H1 (cell line): ENCODE results near the gene TUBGCP2. TPM values are rescaled to one million over a fixed set of nuclear protein-coding genes. Genes with fewer than 3 reads are reported as not detected.

Experiments
- CTCF ChIA-PET: fragments of 300-600 bp; sonication (Branson Sonifier 250); formaldehyde crosslinking; loops from one replicate; lab custom pipeline; 2021; ENCODE audit not compliant: partially characterized antibody; lab: Charles Lee
- POLR2A ChIA-PET: fragments of 300-600 bp; sonication (Branson Sonifier 250); formaldehyde crosslinking; loops from one replicate; lab custom pipeline; 2021; ENCODE audit warnings: inconsistent platforms; ENCODE audit not compliant: partially characterized antibody; lab: Charles Lee
- DNase-seq, 2 experiments: peaks; one replicate each; pipeline versions ENCODE4 v3.0.0 to v3.0.0-alpha.2; 2010 to 2022; ENCODE audit warnings: low spot score in 2 of 2, low read depth in 1 of 2, mixed read lengths in 1 of 2
- FAIRE-seq: peaks from 2 replicates; lab custom pipeline; 2011; peaks lifted over from hg19 to GRCh38; lab: Jason Lieb, UNC
- H2AFZ ChIP-seq: 2 replicates; pipeline ENCODE4 v1.8.1; 2012; ENCODE audit warnings: low read length, inconsistent platforms
- H2AK5ac ChIP-seq: 2 replicates; pipeline ENCODE4 v1.6.1; 2013; ENCODE audit warnings: low read depth, low read length
- H2BK120ac ChIP-seq: replicated peaks from 2 replicates; pipeline ENCODE3; 2013; ENCODE audit warnings: low read depth, low read length, inconsistent platforms
- H2BK12ac ChIP-seq: 2 replicates; pipeline ENCODE4 v1.6.1; 2013; ENCODE audit warnings: low read depth, low read length
- H2BK15ac ChIP-seq: 2 replicates; pipeline ENCODE4 v1.6.1; 2013; ENCODE audit warnings: low read length
- H2BK20ac ChIP-seq: 2 replicates; pipeline ENCODE4 v1.6.1; 2013; ENCODE audit warnings: low read length
- H2BK5ac ChIP-seq: 2 replicates; pipeline ENCODE4 v1.6.1; 2013; ENCODE audit warnings: low read depth, low read length
- H3K14ac ChIP-seq: 2 replicates; pipeline ENCODE4 v1.6.1; 2013; ENCODE audit warnings: inconsistent platforms; ENCODE audit not compliant: insufficient read length
- H3K18ac ChIP-seq: 2 replicates; pipeline ENCODE4 v1.6.1; 2013; ENCODE audit warnings: low read length; ENCODE audit errors: extremely low read depth
- H3K23ac ChIP-seq: 2 replicates; pipeline ENCODE4 v1.6.1; 2013; ENCODE audit warnings: inconsistent platforms; ENCODE audit not compliant: insufficient read length
- H3K23me2 ChIP-seq: 2 replicates; pipeline ENCODE4 v1.6.1; 2013; ENCODE audit warnings: low read depth, low read length
- H3K27ac ChIP-seq: 2 replicates; pipeline ENCODE4 v1.6.1; 2011; ENCODE audit warnings: low read depth, low read length, inconsistent platforms
- H3K27me3 ChIP-seq, 4 experiments: replicated peaks in 1 of 4; 1 replicate in 1 of 4; 2 replicates in 3 of 4; pipeline versions ENCODE4 v1.6.1 to v1.8.1; 2011 to 2013; ENCODE audit warnings: low read length in 3 of 4, mild to moderate bottlenecking in 3 of 4, inconsistent platforms in 2 of 4, mixed read lengths in 2 of 4, moderate library complexity in 1 of 4; ENCODE audit not compliant: control insufficient read depth in 3 of 4, insufficient read depth in 3 of 4; ENCODE audit errors: extremely low read depth in 1 of 4
- H3K36me3 ChIP-seq, 4 experiments: 2 replicates each; pipeline versions ENCODE4 v1.6.1 to v1.8.1; 2011 to 2013; ENCODE audit warnings: mild to moderate bottlenecking in 4 of 4, low read length in 3 of 4, moderate library complexity in 2 of 4, control low read depth in 1 of 4, inconsistent platforms in 1 of 4; ENCODE audit not compliant: insufficient read depth in 4 of 4, control insufficient read depth in 2 of 4
- H3K4ac ChIP-seq: replicated peaks from 2 replicates; pipeline ENCODE3; 2013; ENCODE audit warnings: low read length, low read depth, mixed read lengths, inconsistent platforms; ENCODE audit not compliant: insufficient read length
- H3K4me1 ChIP-seq, 4 experiments: replicated peaks in 1 of 4; 1 replicate in 1 of 4; 2 replicates in 3 of 4; pipeline versions ENCODE4 v1.6.1 to v1.8.1; 2011 to 2013; ENCODE audit warnings: low read length in 3 of 4, inconsistent platforms in 2 of 4, mixed read lengths in 1 of 4; ENCODE audit not compliant: insufficient read depth in 4 of 4, control insufficient read depth in 3 of 4
- H3K4me2 ChIP-seq, 2 experiments: 2 replicates each; pipeline versions ENCODE4 v1.6.1 to v1.8.1; 2011 to 2013; ENCODE audit warnings: low read depth in 2 of 2, low read length in 2 of 2, control low read depth in 1 of 2, inconsistent platforms in 1 of 2, mild to moderate bottlenecking in 1 of 2; ENCODE audit not compliant: insufficient read depth in 1 of 2
- H3K4me3 ChIP-seq, 4 experiments: fragments of 200-600, 300-600 bp in 1 of 4; sonication (generic), shearing (Covaris generic), sonication (Bioruptor Twin) in 1 of 4; 2 replicates each; pipeline versions ENCODE4 v1.5.1 to v1.8.1; 2011 to 2016; ENCODE audit warnings: low read length in 4 of 4, low read depth in 3 of 4, control low read depth in 2 of 4, inconsistent platforms in 2 of 4, mild to moderate bottlenecking in 2 of 4, mixed read lengths in 1 of 4, moderate library complexity in 1 of 4; ENCODE audit not compliant: insufficient read depth in 2 of 4; ENCODE audit errors: extremely low read depth in 1 of 4
- H3K56ac ChIP-seq: replicated peaks from 2 replicates; pipeline ENCODE3; 2013; ENCODE audit warnings: low read depth, mild to moderate bottlenecking, mixed read lengths, low read length, inconsistent platforms; ENCODE audit not compliant: insufficient read length
- H3K79me1 ChIP-seq: 2 replicates; pipeline ENCODE4 v1.6.1; 2013; ENCODE audit warnings: low read depth, low read length, control low read depth
- H3K79me2 ChIP-seq, 2 experiments: 2 replicates each; pipeline versions ENCODE4 v1.6.1 to v1.8.1; 2012 to 2013; ENCODE audit warnings: low read length in 2 of 2, mild to moderate bottlenecking in 2 of 2, inconsistent platforms in 1 of 2; ENCODE audit not compliant: insufficient read depth in 2 of 2, control insufficient read depth in 1 of 2
- H3K9ac ChIP-seq, 4 experiments: replicated peaks in 1 of 4; 1 replicate in 1 of 4; 2 replicates in 3 of 4; pipeline versions ENCODE4 v1.6.1 to v1.8.1; 2011 to 2013; ENCODE audit warnings: low read depth in 3 of 4, low read length in 3 of 4, control low read depth in 2 of 4, mild to moderate bottlenecking in 2 of 4, moderate library complexity in 2 of 4, inconsistent platforms in 1 of 4; ENCODE audit errors: extremely low read depth in 1 of 4
- H3K9me3 ChIP-seq, 2 experiments: 2 replicates each; pipeline versions ENCODE4 v1.6.1 to v1.8.1; 2012 to 2013; ENCODE audit warnings: mild to moderate bottlenecking in 2 of 2, moderate library complexity in 2 of 2, control low read depth in 1 of 2, inconsistent platforms in 1 of 2, low read depth in 1 of 2, low read length in 1 of 2, mixed read lengths in 1 of 2; ENCODE audit not compliant: insufficient read depth in 2 of 2
- H4K20me1 ChIP-seq, 2 experiments: replicated peaks in 1 of 2; 2 replicates each; pipeline versions ENCODE3 to v1.8.1; 2011 to 2013; ENCODE audit warnings: inconsistent platforms in 2 of 2, low read length in 2 of 2, mild to moderate bottlenecking in 1 of 2; ENCODE audit not compliant: insufficient read depth in 2 of 2, control insufficient read depth in 1 of 2
- H4K5ac ChIP-seq: 2 replicates; pipeline ENCODE4 v1.6.1; 2013; ENCODE audit warnings: low read length, low read depth, mixed read lengths, inconsistent platforms; ENCODE audit not compliant: insufficient read length
- H4K8ac ChIP-seq: 2 replicates; pipeline ENCODE4 v1.8.0; 2013; ENCODE audit warnings: mild to moderate bottlenecking, moderate library complexity, low read length, inconsistent platforms; ENCODE audit not compliant: insufficient read depth; ENCODE audit errors: extremely low read depth
- H4K91ac ChIP-seq: replicated peaks from 2 replicates; pipeline ENCODE3; 2013; ENCODE audit warnings: low read length, mixed read lengths, inconsistent platforms; ENCODE audit not compliant: insufficient read length
- BACH1 ChIP-seq: IDR thresholded peaks from 2 replicates; pipeline ENCODE4 v1.6.1; 2012; ENCODE audit warnings: low read length, improper control_type of control experiment
- GABPA ChIP-seq: IDR thresholded peaks from 2 replicates; pipeline ENCODE4 v1.6.1; 2011; ENCODE audit warnings: mild to moderate bottlenecking, low read length, moderate library complexity, borderline replicate concordance; ENCODE audit not compliant: insufficient read depth
- JUND ChIP-seq: IDR thresholded peaks from 2 replicates; pipeline ENCODE4 v1.6.1; 2011; ENCODE audit warnings: mild to moderate bottlenecking, improper control_type of control experiment, low read length
- KDM4A ChIP-seq: IDR thresholded peaks from one replicate; pipeline ENCODE4 v1.7.1; 2012; ENCODE audit warnings: low read depth, mild to moderate bottlenecking, moderate library complexity, low read length, inconsistent platforms; ENCODE audit not compliant: severe bottlenecking
- KDM5A ChIP-seq: fragments of 200-600 bp; IDR thresholded peaks from 2 replicates; pipeline ENCODE4 v1.7.1; 2012; ENCODE audit warnings: mild to moderate bottlenecking, low read length, inconsistent platforms, mixed read lengths
- PHF8 ChIP-seq: fragments of 200-600 bp; sonication (generic); conservative IDR thresholded peaks from 2 replicates; pipeline ENCODE4 v1.7.1; 2012; ENCODE audit warnings: low read depth, mild to moderate bottlenecking, inconsistent platforms, low read length, moderate library complexity
- SIN3A ChIP-seq, 2 experiments: IDR thresholded peaks in 1 of 2; conservative IDR thresholded peaks in 1 of 2; 2 replicates each; pipeline ENCODE4 v1.6.1; 2011 to 2012; ENCODE audit warnings: low read length in 2 of 2, improper control_type of control experiment in 1 of 2, low read depth in 1 of 2, mild to moderate bottlenecking in 1 of 2
- TAF7 ChIP-seq: optimal IDR thresholded peaks from 2 replicates; pipeline ENCODE3; 2011; ENCODE audit warnings: low read depth, mild to moderate bottlenecking, inconsistent platforms, low read length, moderate library complexity, borderline replicate concordance
- WGBS, 2 experiments: shearing (Covaris generic) in 1 of 2; methylation state at CpG; one replicate each; pipeline versions ENCODE4 v1.1.6 to v1.1.7; 2013 to 2015; ENCODE audit warnings: low lambda C conversion rate in 2 of 2, mixed read lengths in 2 of 2, inconsistent platforms in 1 of 2, low coverage in 1 of 2, missing lambda C conversion rate in 1 of 2; ENCODE audit not compliant: insufficient replicate concordance in 2 of 2, insufficient coverage in 1 of 2, insufficient read length in 1 of 2; ENCODE audit errors: extremely low coverage in 1 of 2, missing lambda C conversion rate in 1 of 2; 5-methylcytosine and 5-hydroxymethylcytosine counted together
- polyA plus RNA-seq, 7 experiments: library from polyadenylated mRNA; depleted of rRNA in 3 of 7; stranded (reverse) in 5 of 7; unstranded in 2 of 7; fragments of >200 nt in 5 of 7; fragments of 200-250 nt in 2 of 7; gene quantifications; 1 replicate in 5 of 7; 2 replicates in 1 of 7; 4 replicates in 1 of 7; pipeline versions ENCODE4 v1.2.1 to v1.2.3, GENCODE V29; 2011 to 2013; ENCODE audit warnings: missing spikeins in 2 of 7, mixed read lengths in 2 of 7
- total RNA-seq: library from RNA; stranded (reverse); fragmentation: NEBNext Ultra II Directional; extraction: Animal tissue kit (Norgen Biotek cat#: 25700); gene quantifications from 2 replicates; pipeline ENCODE4 v1.2.1, GENCODE V29; 2021
- TF ChIP-seq, protein P1 (sequence below): IDR thresholded peaks from 2 replicates; pipeline ENCODE4 v1.6.1; 2011; ENCODE audit warnings: low read length, improper control_type of control experiment
- TF ChIP-seq, protein P2 (sequence below): IDR thresholded peaks from 2 replicates; pipeline ENCODE4 v1.6.1; 2012; ENCODE audit warnings: inconsistent platforms

TUBGCP2 gene
- total and polyA plus RNA-seq, 2 of the 8 experiments (the other 6 are each of a cell fraction or from before 2014, with no cell fraction given): 34.9 to 51.9 TPM

DNA sequence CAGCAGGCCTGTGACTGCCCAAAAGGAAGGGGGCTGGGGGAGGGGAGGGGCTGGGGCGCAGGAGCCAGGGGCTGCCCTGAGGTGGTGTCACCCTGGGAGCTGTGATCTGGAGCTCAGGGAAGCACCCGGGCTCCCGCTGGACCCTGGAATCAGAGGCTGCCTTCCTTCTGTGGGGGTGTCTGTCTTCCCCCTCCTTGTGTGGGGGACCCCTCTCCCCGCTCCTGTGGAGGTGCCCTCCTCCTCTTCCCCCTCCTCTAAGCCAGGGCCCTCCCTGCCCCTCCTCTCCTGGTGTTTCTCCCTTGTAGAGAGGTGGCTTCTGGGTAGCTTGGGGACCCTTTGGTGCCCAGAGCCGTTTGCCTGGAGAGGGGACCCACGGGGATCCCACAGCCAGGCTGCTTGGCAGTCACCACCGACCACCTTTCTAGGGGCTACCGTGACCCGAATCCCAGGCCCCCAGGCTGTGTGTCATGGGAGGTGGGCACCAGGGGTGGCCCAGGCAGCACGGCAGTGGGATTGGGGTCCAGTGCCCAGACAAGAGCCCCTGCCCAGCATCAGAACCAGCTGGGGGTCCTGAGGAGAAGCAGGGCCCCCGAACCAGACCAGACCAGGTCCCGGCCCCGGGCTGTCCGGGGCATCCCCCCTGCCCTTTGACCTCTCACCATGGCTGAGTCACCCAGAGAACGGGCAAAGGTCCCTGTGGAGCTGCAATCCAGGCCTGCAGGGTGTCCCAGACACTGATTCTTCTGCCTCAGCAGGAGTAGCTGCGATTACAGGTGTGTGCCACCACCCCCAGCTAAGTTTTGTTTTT lies 39.2 kb upstream of the TUBGCP2 start:
- H3K4me2 ChIP-seq: no peak overlapping the region
- H3K27ac ChIP-seq: no peak overlapping the region
- no peak overlapping the region for H2AK5ac ChIP-seq
- no peak overlapping the region for H3K4me3 ChIP-seq
- ChIA-PET CTCF (interaction anchor here (1.8 to 4.9 kb wide), 3 partner anchors 12 to 19 kb away, joined by 5 to 27 read pairs (median 5); partner anchors contain the start of gene CALY), POLR2A (interaction anchor here (0.8 to 4.8 kb wide), 8 partner anchors 9 to 71 kb away, joined by 3 to 38 read pairs (median 8); partner anchors contain the start of genes CALY, ECHS1, FUOM and PAOX)
- H3K18ac ChIP-seq: no peak overlapping the region
- no peaks in the 10 kb centered on the region for H3K79me1 ChIP-seq
- H3K79me2 ChIP-seq: no peaks in the 10 kb centered on the region
- H3K9me3 ChIP-seq: no peaks in the 10 kb centered on the region
- FAIRE-seq (no peak), DNase-seq (no peak)
- WGBS, 2 experiments: 77% methylated on average over 10 of the region's 16 CpGs; no CpG with 5 or more reads in 1 of the 2 experiments
- H3K9ac ChIP-seq: no peak overlapping the region
- H3K36me3 ChIP-seq: no peaks in the 10 kb centered on the region
- no peak overlapping the region for H2AFZ ChIP-seq
- peaks cover 4 to 10% of the 10 kb centered on the region in 2 experiments for H4K20me1 ChIP-seq
- no peak overlapping the region for H4K91ac ChIP-seq
- H3K56ac ChIP-seq: no peak overlapping the region
- H3K14ac ChIP-seq: no peak overlapping the region
- H4K8ac ChIP-seq: no peak overlapping the region
- H3K23me2 ChIP-seq: peaks cover 4% of the 10 kb centered on the region; the same call in 1 of the 2 replicates
- no peak overlapping the region for H2BK20ac ChIP-seq
- peaks cover 0 to 26% (median 2%) of the 10 kb centered on the region in 4 experiments; a peak in 4 of 7 replicates for H3K4me1 ChIP-seq
- H2BK12ac ChIP-seq: no peak overlapping the region
- no peak overlapping the region for H2BK5ac ChIP-seq
- no peak overlapping the region for H2BK15ac ChIP-seq
- no peaks in the 10 kb centered on the region; a peak in 3 of 7 replicates for H3K27me3 ChIP-seq
- no peak overlapping the region for H2BK120ac ChIP-seq
- no peak overlapping the region for H3K4ac ChIP-seq
- no peak overlapping the region for H3K23ac ChIP-seq
- H4K5ac ChIP-seq: no peak overlapping the region
- TF ChIP-seq BACH1: no peak
- TF ChIP-seq TAF7: no peak
- TF ChIP-seq, protein P1, sequence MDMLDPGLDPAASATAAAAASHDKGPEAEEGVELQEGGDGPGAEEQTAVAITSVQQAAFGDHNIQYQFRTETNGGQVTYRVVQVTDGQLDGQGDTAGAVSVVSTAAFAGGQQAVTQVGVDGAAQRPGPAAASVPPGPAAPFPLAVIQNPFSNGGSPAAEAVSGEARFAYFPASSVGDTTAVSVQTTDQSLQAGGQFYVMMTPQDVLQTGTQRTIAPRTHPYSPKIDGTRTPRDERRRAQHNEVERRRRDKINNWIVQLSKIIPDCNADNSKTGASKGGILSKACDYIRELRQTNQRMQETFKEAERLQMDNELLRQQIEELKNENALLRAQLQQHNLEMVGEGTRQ: no peak
- no peak for TF ChIP-seq SIN3A (conservative IDR thresholded peaks at IDR 0.05 in 1 of 2, IDR thresholded peaks at IDR 0.05 in 1 of 2; ENCODE audit: low read depth in 1 of 2, low read length in 2 of 2)
- no peak for TF ChIP-seq GABPA
- TF ChIP-seq, protein P2, sequence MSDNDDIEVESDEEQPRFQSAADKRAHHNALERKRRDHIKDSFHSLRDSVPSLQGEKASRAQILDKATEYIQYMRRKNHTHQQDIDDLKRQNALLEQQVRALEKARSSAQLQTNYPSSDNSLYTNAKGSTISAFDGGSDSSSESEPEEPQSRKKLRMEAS: no peak
- no peak for TF ChIP-seq KDM5A
- no peak for TF ChIP-seq KDM4A
- no peak for TF ChIP-seq JUND
- no peak for TF ChIP-seq PHF8
